Eye (tissue), 1 donor: Measurements from ENCODE around the gene OR51S1.
"Not testable (repeated sequence)": the region's sequence is repeated elsewhere in the genome, so short reads cannot be mapped to it uniquely, and the experiment has no call there.

ENCODE experiments used
- DNase-seq: peaks from one replicate; pipeline ENCODE4 v3.0.0-alpha.2; 2015

OR51S1 gene

DNA sequence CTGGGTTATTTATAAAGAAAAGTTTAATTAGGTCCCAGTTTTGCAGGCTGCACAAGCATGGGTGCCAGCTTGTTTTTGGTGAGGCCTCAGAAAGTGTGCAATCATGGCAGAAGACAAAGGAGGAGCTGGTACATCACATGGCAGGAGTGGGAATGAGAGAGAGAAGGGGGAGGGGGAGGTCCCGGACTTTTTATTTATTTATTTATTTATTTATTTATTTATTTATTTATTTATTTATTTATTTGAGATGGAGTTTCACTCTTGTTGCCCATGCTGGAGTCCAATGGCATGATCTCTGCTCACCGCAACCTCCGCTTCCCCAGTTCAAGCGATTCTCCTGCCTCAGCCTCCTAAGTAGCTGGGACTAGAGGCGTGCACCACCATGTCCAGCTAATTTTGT is 47.7 kb downstream of the OR51S1 start:
- not testable (repeated sequence) for DNase-seq

DNA sequence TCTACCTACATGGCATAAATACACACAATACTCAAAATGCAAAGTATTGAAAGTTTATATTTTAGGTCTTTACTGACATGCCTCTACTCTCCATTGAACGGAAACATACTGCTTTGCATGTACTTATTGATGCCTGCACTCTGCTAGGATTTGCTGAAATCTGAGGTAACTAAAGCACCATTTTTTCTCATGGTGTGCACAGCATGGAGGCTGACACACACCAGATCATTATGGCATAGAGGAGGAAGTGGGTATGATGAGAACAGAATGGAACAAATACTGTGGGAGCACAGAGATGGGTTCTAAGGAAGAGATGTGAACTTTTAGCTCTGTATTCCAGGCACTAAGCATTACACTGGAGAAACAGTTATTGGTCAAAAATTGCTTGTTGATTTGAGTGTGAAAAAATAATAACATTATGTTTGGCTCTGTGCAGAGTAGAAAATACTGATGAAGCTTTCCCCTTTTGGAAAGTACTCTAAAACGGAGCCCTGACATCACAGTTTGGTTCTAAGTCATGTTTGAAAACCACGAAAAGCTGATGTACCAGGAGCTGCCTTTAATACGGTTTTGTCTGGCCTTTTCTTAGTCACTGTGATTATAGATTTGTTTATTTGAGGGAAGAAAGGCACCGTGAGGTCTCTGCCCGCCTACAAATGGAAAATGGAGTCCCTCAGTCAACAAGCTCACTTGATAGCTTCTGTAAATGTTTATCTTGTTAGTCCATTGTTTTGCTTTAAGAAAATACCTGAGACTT is 50.4 kb downstream of the OR51S1 start:
- no peak for DNase-seq
